Right lobe of liver (tissue), 6 donors: ENCODE data around the gene CEP170B. TPM values are rescaled to one million over a fixed set of nuclear protein-coding genes. Genes with fewer than 3 reads are reported as not detected.

Experiments
- ATAC-seq, 4 donors: fragments of 200-7000 bp; cut with Tn5 transposase; one replicate each; pipeline ENCODE4 v1.9.1; 2020; ENCODE audit warnings: mild to moderate bottlenecking in 4 of 4, moderate library complexity in 4 of 4
- DNase-seq, 3 donors: peaks; one replicate each; pipeline ENCODE4 v3.0.0-alpha.2; 2020
- H3K27ac ChIP-seq, 3 donors: fragments of 200-600 bp; one replicate each; pipeline ENCODE4 v1.8.0; 2022
- H3K27me3 ChIP-seq, 2 donors: fragments of 200-600 bp; one replicate each; pipeline ENCODE4 v1.8.0; 2022
- H3K36me3 ChIP-seq, 4 donors: fragments of 200-600 bp; sonication (generic) in 1 of 4; one replicate each; pipeline versions ENCODE4 v1.5.1 to v1.8.0; 2017 to 2022; ENCODE audit warnings: control low read depth in 1 of 4
- H3K4me1 ChIP-seq, 4 donors: fragments of 200-600 bp; sonication (generic) in 1 of 4; one replicate each; pipeline versions ENCODE4 v1.5.1 to v1.8.0; 2017 to 2022; ENCODE audit warnings: control low read depth in 1 of 4
- H3K4me3 ChIP-seq, 3 donors: fragments of 200-600 bp; one replicate each; pipeline ENCODE4 v1.8.0; 2022
- H3K9me3 ChIP-seq, 4 donors: fragments of 200-600 bp; sonication (generic) in 1 of 4; one replicate each; pipeline versions ENCODE4 v1.5.1 to v1.8.0; 2017 to 2022; ENCODE audit warnings: control low read depth in 1 of 4
- POLR2A ChIP-seq: fragments of 450-650 bp; IDR thresholded peaks from one replicate; pipeline ENCODE4 v1.6.1; 2017; ENCODE audit warnings: antibody characterized with exemption, mild to moderate bottlenecking
- WGBS: methylation state at CpG from one replicate; pipeline ENCODE4 v1.1.6; 2018; ENCODE audit warnings: low coverage, low lambda C conversion rate; ENCODE audit not compliant: insufficient coverage; ENCODE audit errors: missing lambda C conversion rate; 5-methylcytosine and 5-hydroxymethylcytosine counted together
- intact Hi-C, 2 donors: fragments of 100-400 bp; cut with DNase I; formaldehyde crosslinking; loops; one replicate each; pipeline versions ENCODE4 v1.11.2 to v1.14.1; 2022
- total RNA-seq, 6 experiments: library from RNA; depleted of rRNA in 2 of 6; stranded (reverse); fragments of >200 nt in 2 of 6; fragmentation: NEBNext Ultra II Directional in 3 of 6; extraction: Animal tissue kit (Norgen Biotek cat#: 25700) in 3 of 6; gene quantifications; one replicate each; pipeline versions ENCODE4 v1.1.0 to v1.2.4, GENCODE V29; 2016 to 2023
- TF ChIP-seq, protein P1 (sequence below), 4 donors: fragments of 200-600 bp in 3 of 4; fragments of 450-650 bp in 1 of 4; IDR thresholded peaks; one replicate each; pipeline versions ENCODE4 v1.5.1 to v1.8.0; 2016 to 2022; ENCODE audit warnings: antibody characterized with exemption in 4 of 4, mild to moderate bottlenecking in 2 of 4
- donor health status: DM: no; HTN: yes; CAD: no.
- donor health status: DM: no; HTN: no; CAD: no.
- donor health status: DM: no; HTN: no; CAD: no.
- donor health status: DM: no; HTN: yes; CAD: no.
- donor health status: DM: no; HTN: yes; CAD: no.

The CEP170B gene
- total RNA-seq, 6 experiments from 2014 or later, result 13.2 to 22.4 (median 16.8) TPM

DNA sequence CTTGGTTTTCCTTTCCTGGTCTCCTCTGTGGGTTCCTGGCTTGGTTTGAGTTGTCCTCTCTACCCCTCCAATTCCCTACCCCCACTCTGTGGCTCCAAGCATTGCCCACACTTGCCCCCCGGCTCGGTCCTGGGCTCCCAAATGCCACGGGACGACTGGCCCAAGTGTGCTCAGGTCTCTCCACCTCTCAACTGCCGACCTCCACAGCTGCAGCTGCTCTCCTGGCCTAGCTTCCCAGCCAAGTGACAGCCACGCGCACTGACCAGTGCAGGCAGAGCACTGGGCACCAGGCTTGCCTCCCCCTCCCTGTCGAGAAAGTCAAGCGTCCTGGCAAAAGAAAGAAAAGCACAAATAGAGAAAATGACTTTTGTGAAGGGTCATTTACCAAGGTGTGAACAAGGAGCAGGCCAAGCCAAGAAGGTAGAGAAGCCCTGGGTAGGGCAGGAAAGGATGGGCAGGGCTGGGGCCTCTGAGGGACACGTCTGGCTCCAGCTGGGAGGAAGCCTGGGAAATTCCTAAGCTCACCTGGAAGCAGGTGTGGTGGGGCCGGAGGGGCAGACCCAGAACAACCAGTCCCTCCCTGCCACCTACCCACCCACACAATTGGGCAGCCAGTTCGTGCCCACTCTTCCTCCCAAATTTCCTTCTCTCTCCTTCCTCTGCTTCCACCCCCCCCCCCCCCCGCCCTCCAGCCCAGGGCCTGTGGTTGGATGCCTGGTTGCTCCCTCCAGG is 1.8 kb upstream of the CEP170B start:
- DNase-seq, result peak in 1 of 3 donors; percentile 49
- intact Hi-C loops, result no loop called here
- Histone ChIP-seq H3K4me1 (peaks cover 0 to 8% (median 4%) of the 10 kb centered on the region in 4 donors), H3K36me3 (no peaks in the 10 kb centered on the region), H3K4me3 (peak overlapping the region in 2 of 3 donors; percentile 78 to 79), H3K9me3 (no peaks in the 10 kb centered on the region), H3K27me3 (no peaks in the 10 kb centered on the region), H3K27ac (no peak overlapping the region)
- TF ChIP-seq, protein P1, sequence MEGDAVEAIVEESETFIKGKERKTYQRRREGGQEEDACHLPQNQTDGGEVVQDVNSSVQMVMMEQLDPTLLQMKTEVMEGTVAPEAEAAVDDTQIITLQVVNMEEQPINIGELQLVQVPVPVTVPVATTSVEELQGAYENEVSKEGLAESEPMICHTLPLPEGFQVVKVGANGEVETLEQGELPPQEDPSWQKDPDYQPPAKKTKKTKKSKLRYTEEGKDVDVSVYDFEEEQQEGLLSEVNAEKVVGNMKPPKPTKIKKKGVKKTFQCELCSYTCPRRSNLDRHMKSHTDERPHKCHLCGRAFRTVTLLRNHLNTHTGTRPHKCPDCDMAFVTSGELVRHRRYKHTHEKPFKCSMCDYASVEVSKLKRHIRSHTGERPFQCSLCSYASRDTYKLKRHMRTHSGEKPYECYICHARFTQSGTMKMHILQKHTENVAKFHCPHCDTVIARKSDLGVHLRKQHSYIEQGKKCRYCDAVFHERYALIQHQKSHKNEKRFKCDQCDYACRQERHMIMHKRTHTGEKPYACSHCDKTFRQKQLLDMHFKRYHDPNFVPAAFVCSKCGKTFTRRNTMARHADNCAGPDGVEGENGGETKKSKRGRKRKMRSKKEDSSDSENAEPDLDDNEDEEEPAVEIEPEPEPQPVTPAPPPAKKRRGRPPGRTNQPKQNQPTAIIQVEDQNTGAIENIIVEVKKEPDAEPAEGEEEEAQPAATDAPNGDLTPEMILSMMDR (IDR thresholded peaks at IDR 0.05), result no peak
- no peak for TF ChIP-seq POLR2A
- 86% methylated on average over 10 of the region's 13 CpGs for WGBS
- ATAC-seq, result no peak

DNA sequence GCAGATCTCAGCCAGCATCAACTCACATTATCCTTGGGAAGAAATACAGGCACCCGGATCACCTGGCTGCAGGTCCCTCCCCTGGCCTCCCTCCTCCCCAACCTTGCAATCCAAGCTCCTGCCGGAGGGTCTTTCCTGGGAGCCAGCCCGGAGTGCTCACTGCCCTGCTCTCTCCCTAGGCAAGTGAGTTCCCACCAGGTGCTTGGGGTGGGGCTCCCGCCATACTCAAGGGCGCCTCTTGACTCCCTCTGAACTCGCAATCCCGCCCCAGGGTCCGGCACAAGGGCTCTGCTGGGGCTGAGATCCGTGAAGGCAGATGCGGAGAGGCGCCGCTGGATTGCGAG is 1.2 kb upstream of the CEP170B start:
- no peaks in the 10 kb centered on the region for H3K36me3 ChIP-seq
- ATAC-seq (no peak), DNase-seq (no peak)
- 13% methylated on average over 4 of the region's 13 CpGs for WGBS
- H3K27ac ChIP-seq, result peak overlapping the region in 1 of 3 donors; percentile 77
- no peak for TF ChIP-seq POLR2A
- TF ChIP-seq, protein P1 (IDR thresholded peaks at IDR 0.05), result no peak
- no peaks in the 10 kb centered on the region for H3K27me3 ChIP-seq
- peaks cover 0 to 8% (median 4%) of the 10 kb centered on the region in 4 donors for H3K4me1 ChIP-seq
- intact Hi-C loops, result no loop called here
- peak overlapping the region; percentile 64 to 79 (median 78) for H3K4me3 ChIP-seq
- H3K9me3 ChIP-seq, result no peaks in the 10 kb centered on the region

DNA sequence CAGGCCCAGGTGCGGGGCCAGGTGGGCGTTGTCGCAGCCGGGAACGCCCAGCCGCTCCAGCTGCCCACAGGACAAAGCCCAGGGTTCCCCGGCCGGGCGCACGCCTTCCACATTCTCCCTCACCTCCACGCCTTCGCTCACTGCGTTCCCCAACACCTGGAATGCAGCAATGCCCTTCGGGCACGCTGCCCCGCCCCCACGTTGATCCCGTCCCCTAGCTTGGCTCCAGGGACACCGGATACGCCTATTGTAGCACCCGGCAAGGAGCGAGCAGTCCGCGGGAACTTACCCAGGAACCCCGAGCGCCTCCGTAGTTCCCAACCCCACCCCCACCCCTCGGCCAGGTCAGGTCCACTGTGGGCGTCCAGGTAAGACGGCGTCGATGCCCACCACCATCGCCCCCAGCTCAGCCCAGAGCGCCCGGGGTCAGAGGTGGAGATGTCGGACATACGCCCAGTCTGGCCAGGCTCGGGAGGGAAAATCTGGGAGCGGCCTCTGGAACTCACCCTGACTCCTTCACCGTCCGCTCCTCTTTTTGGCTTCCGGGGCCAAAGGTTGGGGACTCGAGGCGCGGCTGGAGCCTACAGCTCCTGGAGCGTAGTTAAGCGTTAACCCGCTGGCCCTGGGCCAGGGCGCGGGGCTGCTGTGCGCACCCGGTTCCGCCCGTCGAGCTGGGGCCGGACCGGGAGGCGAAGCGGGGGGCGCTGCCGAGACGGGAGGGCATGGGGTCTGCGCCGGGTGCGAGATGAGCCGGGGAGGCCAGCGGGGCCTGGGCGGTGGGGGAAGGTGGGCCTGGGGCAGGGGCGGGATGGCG is 594 bp upstream of the CEP170B start:
- H3K27me3 ChIP-seq, result no peaks in the 10 kb centered on the region
- H3K4me1 ChIP-seq, result peaks cover 0 to 8% (median 4%) of the 10 kb centered on the region in 4 donors
- ATAC-seq (peak; percentile 80 to 85 (median 82)), DNase-seq (peak; percentile 89 to 96 (median 95))
- peak overlapping the region; percentile 5 to 77 (median 26) for H3K27ac ChIP-seq
- no peaks in the 10 kb centered on the region for H3K36me3 ChIP-seq
- 0% methylated on average over 3 of the region's 70 CpGs for WGBS
- H3K9me3 ChIP-seq, result no peaks in the 10 kb centered on the region
- intact Hi-C loops, result loop anchor here in 1 of 2 donors (5.0 kb wide), 1 partner anchor 32 kb away; no protein-coding TSS in a partner anchor
- H3K4me3 ChIP-seq, result peak overlapping the region; percentile 64 to 79 (median 78)
- TF ChIP-seq, protein P1 (IDR thresholded peaks at IDR 0.05), result no peak
- peak; percentile 49 for TF ChIP-seq POLR2A

DNA sequence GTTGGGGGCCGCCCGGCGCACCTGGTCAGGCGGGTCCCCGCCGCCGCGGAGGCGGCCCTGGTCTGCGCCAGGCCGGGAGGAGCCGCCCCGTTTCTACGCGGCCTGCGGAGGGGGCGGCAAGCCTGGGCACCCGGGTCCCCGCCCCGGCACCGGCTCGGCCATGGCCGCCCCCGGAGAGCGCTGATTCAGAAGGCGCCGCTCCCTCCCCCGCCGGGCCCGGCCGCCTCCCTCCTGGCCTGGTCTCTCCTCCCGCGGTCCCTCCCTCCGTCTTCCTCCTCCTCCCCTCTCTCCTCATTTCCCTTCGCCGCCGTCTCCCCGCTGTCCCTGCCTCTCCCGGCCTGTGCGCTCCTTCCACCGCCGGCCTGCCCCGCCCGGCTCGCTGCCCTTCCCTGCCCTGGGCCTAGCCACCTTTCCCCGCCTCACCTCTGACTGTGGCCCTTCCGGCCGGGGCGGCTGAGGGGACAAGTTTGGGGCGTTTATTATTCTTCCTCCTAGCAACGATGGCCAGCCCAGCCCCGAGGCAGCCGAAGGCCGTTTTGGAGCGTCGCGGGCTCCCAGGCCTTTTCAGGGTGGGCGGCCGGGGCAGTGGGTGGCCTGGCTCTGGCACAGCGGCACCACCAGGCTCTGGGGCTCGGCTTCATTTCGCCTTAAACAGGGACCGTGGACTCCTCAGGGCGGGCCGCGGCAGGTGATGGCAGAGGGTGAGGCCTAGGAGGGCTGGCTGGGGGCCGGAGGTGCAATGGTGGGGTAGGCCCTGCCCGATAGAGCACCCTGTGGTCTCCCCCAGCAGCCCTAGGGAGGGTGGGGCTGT is 768 bp downstream of the CEP170B start:
- 3% methylated on average over 23 of the region's 68 CpGs for WGBS
- TF ChIP-seq POLR2A, result no peak
- Histone ChIP-seq H3K9me3 (no peaks in the 10 kb centered on the region), H3K4me1 (peaks cover 0 to 8% (median 4%) of the 10 kb centered on the region in 4 donors), H3K36me3 (no peaks in the 10 kb centered on the region), H3K4me3 (peak overlapping the region; percentile 57 to 79 (median 64)), H3K27ac (peak overlapping the region in 1 of 3 donors; percentile 33), H3K27me3 (no peaks in the 10 kb centered on the region)
- ATAC-seq (peak; percentile 35 to 51 (median 44)), DNase-seq (peak; percentile 60 to 67 (median 66))
- intact Hi-C loops, result loop anchor here in 1 of 2 donors (5.0 kb wide), 1 partner anchor 34 kb away; no protein-coding TSS in a partner anchor
